ENCODE results near the gene NDUFAF2. TPM values are rescaled to one million over a fixed set of nuclear protein-coding genes. Genes with fewer than 3 reads are reported as not detected.
A peak's percentile ranks its signal among the peaks of the same experiment; 100 is the strongest.

NDUFAF2 gene
- total RNA-seq, 3 donors from 2014 or later (not counting 1 experiment from before 2014, with no cell fraction given) = 5.6 to 7.6 (median 7.0) TPM

- ATAC-seq (no peak), DNase-seq (no peak)
- H3K4me1 ChIP-seq (ENCODE audit: control insufficient read depth, insufficient read depth, low read length) = no peaks in the 10 kb centered on the region
- Mint-ChIP-seq H3K4me3 (no peak overlapping the region), H3K4me1 (no peaks in the 10 kb centered on the region), H3K9me3 (no peaks in the 10 kb centered on the region), H3K36me3 (no peaks in the 10 kb centered on the region), H3K27ac (no peak overlapping the region), H3K27me3 (ENCODE audit: low read depth in 2 of 2) (no peaks in the 10 kb centered on the region)
- H3K36me3 ChIP-seq (ENCODE audit: control insufficient read depth, insufficient read depth, low read length) = no peaks in the 10 kb centered on the region
- H3K9me3 ChIP-seq (ENCODE audit: control insufficient read depth, insufficient read depth, low read length) = no peaks in the 10 kb centered on the region
- H3K4me3 ChIP-seq (ENCODE audit: low read length) = no peak overlapping the region
- intact Hi-C loops (cut with micrococcal nuclease) = no loop called here
- no peak overlapping the region for H3K27ac ChIP-seq (ENCODE audit: low read length)
- TF ChIP-seq, protein P1, sequence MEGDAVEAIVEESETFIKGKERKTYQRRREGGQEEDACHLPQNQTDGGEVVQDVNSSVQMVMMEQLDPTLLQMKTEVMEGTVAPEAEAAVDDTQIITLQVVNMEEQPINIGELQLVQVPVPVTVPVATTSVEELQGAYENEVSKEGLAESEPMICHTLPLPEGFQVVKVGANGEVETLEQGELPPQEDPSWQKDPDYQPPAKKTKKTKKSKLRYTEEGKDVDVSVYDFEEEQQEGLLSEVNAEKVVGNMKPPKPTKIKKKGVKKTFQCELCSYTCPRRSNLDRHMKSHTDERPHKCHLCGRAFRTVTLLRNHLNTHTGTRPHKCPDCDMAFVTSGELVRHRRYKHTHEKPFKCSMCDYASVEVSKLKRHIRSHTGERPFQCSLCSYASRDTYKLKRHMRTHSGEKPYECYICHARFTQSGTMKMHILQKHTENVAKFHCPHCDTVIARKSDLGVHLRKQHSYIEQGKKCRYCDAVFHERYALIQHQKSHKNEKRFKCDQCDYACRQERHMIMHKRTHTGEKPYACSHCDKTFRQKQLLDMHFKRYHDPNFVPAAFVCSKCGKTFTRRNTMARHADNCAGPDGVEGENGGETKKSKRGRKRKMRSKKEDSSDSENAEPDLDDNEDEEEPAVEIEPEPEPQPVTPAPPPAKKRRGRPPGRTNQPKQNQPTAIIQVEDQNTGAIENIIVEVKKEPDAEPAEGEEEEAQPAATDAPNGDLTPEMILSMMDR (IDR thresholded peaks at IDR 0.05) = no peak
- no peaks in the 10 kb centered on the region for H3K27me3 ChIP-seq (ENCODE audit: control insufficient read depth, insufficient read depth, low read length)
- WGBS (ENCODE audit: insufficient coverage) = 80% methylated on average over 1 of the region's 1 CpG
Measured at GRCh38 chr5:61132559-61132958, 187.6 kb downstream of the NDUFAF2 start.

- H3K27ac Mint-ChIP-seq = no peak overlapping the region
- Histone ChIP-seq H3K36me3 (ENCODE audit: control insufficient read depth, insufficient read depth, low read length) (no peaks in the 10 kb centered on the region), H3K9me3 (ENCODE audit: control insufficient read depth, insufficient read depth, low read length) (no peaks in the 10 kb centered on the region), H3K27ac (ENCODE audit: low read length) (no peak overlapping the region), H3K4me1 (ENCODE audit: control insufficient read depth, insufficient read depth, low read length) (no peaks in the 10 kb centered on the region), H3K4me3 (ENCODE audit: low read length) (no peak overlapping the region), H3K27me3 (ENCODE audit: control insufficient read depth, insufficient read depth, low read length) (no peaks in the 10 kb centered on the region)
- H3K4me3 Mint-ChIP-seq = no peak overlapping the region
- no peaks in the 10 kb centered on the region for H3K27me3 Mint-ChIP-seq (ENCODE audit: low read depth in 2 of 2)
- intact Hi-C loops (cut with micrococcal nuclease) = no loop called here
- H3K9me3 Mint-ChIP-seq = no peaks in the 10 kb centered on the region
- no peaks in the 10 kb centered on the region for H3K36me3 Mint-ChIP-seq
- no peak for ATAC-seq
- no peaks in the 10 kb centered on the region for H3K4me1 Mint-ChIP-seq
- no peak for DNase-seq
- TF ChIP-seq, protein P1 (IDR thresholded peaks at IDR 0.05) = no peak
- 97% methylated on average over 1 of the region's 1 CpG for WGBS (ENCODE audit: insufficient coverage)
Measured at GRCh38 chr5:61137835-61138234, 192.8 kb downstream of the NDUFAF2 start.

- TF ChIP-seq, protein P1 (IDR thresholded peaks at IDR 0.05) = no peak
- intact Hi-C loops (cut with micrococcal nuclease) = no loop called here
- Histone ChIP-seq H3K36me3 (ENCODE audit: control insufficient read depth, insufficient read depth, low read length) (no peaks in the 10 kb centered on the region), H3K27ac (ENCODE audit: low read length) (no peak overlapping the region), H3K4me3 (ENCODE audit: low read length) (no peak overlapping the region), H3K4me1 (ENCODE audit: control insufficient read depth, insufficient read depth, low read length) (no peaks in the 10 kb centered on the region), H3K27me3 (ENCODE audit: control insufficient read depth, insufficient read depth, low read length) (no peaks in the 10 kb centered on the region), H3K9me3 (ENCODE audit: control insufficient read depth, insufficient read depth, low read length) (no peaks in the 10 kb centered on the region)
- Mint-ChIP-seq H3K4me1 (no peaks in the 10 kb centered on the region), H3K36me3 (no peaks in the 10 kb centered on the region), H3K27me3 (ENCODE audit: low read depth in 2 of 2) (no peaks in the 10 kb centered on the region), H3K9me3 (no peaks in the 10 kb centered on the region), H3K4me3 (no peak overlapping the region), H3K27ac (no peak overlapping the region)
- WGBS (ENCODE audit: insufficient coverage) = 87% methylated on average over 5 of the region's 5 CpGs
- DNase-seq = peak in 1 of 2 donors; percentile 4
- peak in 1 of 3 donors; percentile 36 for ATAC-seq
Measured at GRCh38 chr5:61139094-61139873, 194.3 kb downstream of the NDUFAF2 start.

DNA sequence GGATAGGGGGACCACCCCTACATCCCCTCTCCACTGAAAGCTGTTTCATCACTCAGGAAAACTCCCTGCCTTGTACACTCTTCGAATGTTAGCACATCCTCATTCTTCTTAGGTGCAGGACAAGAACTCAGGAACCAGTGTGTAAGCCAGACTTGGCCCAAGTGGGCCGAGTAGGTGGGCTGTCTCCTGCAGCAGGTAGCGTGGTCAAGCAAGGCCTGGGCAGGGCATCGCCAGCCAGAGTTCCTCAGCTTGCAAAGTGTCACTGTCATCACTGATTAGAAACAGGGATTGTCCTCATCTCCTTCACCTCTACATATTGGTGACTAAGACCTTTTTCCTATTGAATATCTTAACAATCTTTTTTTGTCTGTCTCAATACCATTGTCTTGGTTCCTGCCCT is 194.9 kb downstream of the NDUFAF2 start:
- Histone ChIP-seq H3K9me3 (ENCODE audit: control insufficient read depth, insufficient read depth, low read length) (no peaks in the 10 kb centered on the region), H3K27ac (ENCODE audit: low read length) (no peak overlapping the region), H3K4me3 (ENCODE audit: low read length) (no peak overlapping the region), H3K4me1 (ENCODE audit: control insufficient read depth, insufficient read depth, low read length) (no peaks in the 10 kb centered on the region), H3K36me3 (ENCODE audit: control insufficient read depth, insufficient read depth, low read length) (no peaks in the 10 kb centered on the region), H3K27me3 (ENCODE audit: control insufficient read depth, insufficient read depth, low read length) (no peaks in the 10 kb centered on the region)
- no peak overlapping the region for H3K4me3 Mint-ChIP-seq
- TF ChIP-seq, protein P1 (IDR thresholded peaks at IDR 0.05) = no peak
- H3K36me3 Mint-ChIP-seq = no peaks in the 10 kb centered on the region
- no peak for DNase-seq
- no peak for ATAC-seq
- H3K27me3 Mint-ChIP-seq (ENCODE audit: low read depth in 2 of 2) = no peaks in the 10 kb centered on the region
- intact Hi-C loops (cut with micrococcal nuclease) = no loop called here
- H3K27ac Mint-ChIP-seq = no peak overlapping the region
- no peaks in the 10 kb centered on the region for H3K9me3 Mint-ChIP-seq
- H3K4me1 Mint-ChIP-seq = no peaks in the 10 kb centered on the region
- WGBS (ENCODE audit: insufficient coverage) = 90% methylated on average over 4 of the region's 4 CpGs

Data from natural killer cell (primary cell).